Adrenal gland (tissue), 5 donors: ENCODE data around the gene CUTA.

ENCODE experiments used
- POLR2A ChIP-seq, 2 donors: fragments of 450-650 bp; IDR thresholded peaks; one replicate each; pipeline ENCODE4 v1.6.1; 2017; ENCODE audit warnings: antibody characterized with exemption in 2 of 2, mild to moderate bottlenecking in 2 of 2, moderate library complexity in 1 of 2
- TF ChIP-seq, protein P1 (sequence below), 6 experiments: fragments of 450-650 bp in 4 of 6; fragments of 200-600 bp in 2 of 6; sonication (generic) in 1 of 6; IDR thresholded peaks; 1 replicate in 5 of 6; 2 replicates in 1 of 6; pipeline versions ENCODE4 v1.5.1 to v1.8.0; 2016 to 2021; ENCODE audit warnings: antibody characterized with exemption in 6 of 6, mild to moderate bottlenecking in 2 of 6, moderate library complexity in 1 of 6
- donor health status: DM: no; HTN: no; CAD: no.

- TF ChIP-seq POLR2A (IDR thresholded peaks at IDR 0.05): no peak
- TF ChIP-seq, protein P1, sequence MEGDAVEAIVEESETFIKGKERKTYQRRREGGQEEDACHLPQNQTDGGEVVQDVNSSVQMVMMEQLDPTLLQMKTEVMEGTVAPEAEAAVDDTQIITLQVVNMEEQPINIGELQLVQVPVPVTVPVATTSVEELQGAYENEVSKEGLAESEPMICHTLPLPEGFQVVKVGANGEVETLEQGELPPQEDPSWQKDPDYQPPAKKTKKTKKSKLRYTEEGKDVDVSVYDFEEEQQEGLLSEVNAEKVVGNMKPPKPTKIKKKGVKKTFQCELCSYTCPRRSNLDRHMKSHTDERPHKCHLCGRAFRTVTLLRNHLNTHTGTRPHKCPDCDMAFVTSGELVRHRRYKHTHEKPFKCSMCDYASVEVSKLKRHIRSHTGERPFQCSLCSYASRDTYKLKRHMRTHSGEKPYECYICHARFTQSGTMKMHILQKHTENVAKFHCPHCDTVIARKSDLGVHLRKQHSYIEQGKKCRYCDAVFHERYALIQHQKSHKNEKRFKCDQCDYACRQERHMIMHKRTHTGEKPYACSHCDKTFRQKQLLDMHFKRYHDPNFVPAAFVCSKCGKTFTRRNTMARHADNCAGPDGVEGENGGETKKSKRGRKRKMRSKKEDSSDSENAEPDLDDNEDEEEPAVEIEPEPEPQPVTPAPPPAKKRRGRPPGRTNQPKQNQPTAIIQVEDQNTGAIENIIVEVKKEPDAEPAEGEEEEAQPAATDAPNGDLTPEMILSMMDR (IDR thresholded peaks at IDR 0.05): no peak
Observed at GRCh38 chr6:33415831-33416230, 2.1 kb downstream of the CUTA start.
